DOHH2 (cell line): ENCODE results near the gene DACT1.
A peak's percentile ranks its signal among the peaks of the same experiment; 100 is the strongest.

Source experiments
- EZH2phosphoT487 ChIP-seq: fragments of 200-600 bp; sonication (generic); IDR thresholded peaks from 2 replicates; pipeline ENCODE4 v1.6.1; 2017; ENCODE audit warnings: borderline replicate concordance, mild to moderate bottlenecking, antibody characterized with exemption, low read length, moderate library complexity, mixed read lengths
- TF ChIP-seq, protein P1 (sequence below): fragments of 200-600 bp; sonication (generic); IDR thresholded peaks from one replicate; pipeline ENCODE4 v1.5.1; 2014; ENCODE audit warnings: antibody characterized with exemption, mild to moderate bottlenecking, low read depth, low read length; ENCODE audit not compliant: poor library complexity, severe bottlenecking

GRCh38 chr14:58641509-58641908 lies 3.7 kb downstream of the DACT1 start:
- TF ChIP-seq, protein P1, sequence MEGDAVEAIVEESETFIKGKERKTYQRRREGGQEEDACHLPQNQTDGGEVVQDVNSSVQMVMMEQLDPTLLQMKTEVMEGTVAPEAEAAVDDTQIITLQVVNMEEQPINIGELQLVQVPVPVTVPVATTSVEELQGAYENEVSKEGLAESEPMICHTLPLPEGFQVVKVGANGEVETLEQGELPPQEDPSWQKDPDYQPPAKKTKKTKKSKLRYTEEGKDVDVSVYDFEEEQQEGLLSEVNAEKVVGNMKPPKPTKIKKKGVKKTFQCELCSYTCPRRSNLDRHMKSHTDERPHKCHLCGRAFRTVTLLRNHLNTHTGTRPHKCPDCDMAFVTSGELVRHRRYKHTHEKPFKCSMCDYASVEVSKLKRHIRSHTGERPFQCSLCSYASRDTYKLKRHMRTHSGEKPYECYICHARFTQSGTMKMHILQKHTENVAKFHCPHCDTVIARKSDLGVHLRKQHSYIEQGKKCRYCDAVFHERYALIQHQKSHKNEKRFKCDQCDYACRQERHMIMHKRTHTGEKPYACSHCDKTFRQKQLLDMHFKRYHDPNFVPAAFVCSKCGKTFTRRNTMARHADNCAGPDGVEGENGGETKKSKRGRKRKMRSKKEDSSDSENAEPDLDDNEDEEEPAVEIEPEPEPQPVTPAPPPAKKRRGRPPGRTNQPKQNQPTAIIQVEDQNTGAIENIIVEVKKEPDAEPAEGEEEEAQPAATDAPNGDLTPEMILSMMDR, result peak; percentile 26
- TF ChIP-seq EZH2phosphoT487, result no peak
